K562 (cell line): Measurements from ENCODE around the gene CELSR2. TPM values are rescaled to one million over a fixed set of nuclear protein-coding genes. Genes with fewer than 3 reads are reported as not detected.

Source experiments
- ATAC-seq: fragments of 200-7000 bp; cut with Tn5 transposase; 3 replicates; pipeline ENCODE4 v1.9.1; 2020; ENCODE audit warnings: moderate library complexity
- BruUV-seq: library from RNA; stranded (reverse); fragments of 400-500 nt; replicated peaks from 2 replicates; lab custom pipeline; 2021; lab: Mats Ljungman, UMichigan
- CTCF ChIA-PET: fragments of 300-600 bp; formaldehyde crosslinking; extraction: SDS; loops from one replicate; lab custom pipeline; 2021; ENCODE audit warnings: low intra/inter-chr PET ratio; lab: Yijun Ruan, JAX
- POLR2A ChIA-PET: fragments of 300-600, 350-650 bp; sonication (Branson Sonifier 250); formaldehyde crosslinking; extraction: SDS; loops from one replicate; lab custom pipeline; 2021; ENCODE audit warnings: antibody characterized with exemption, inconsistent platforms; lab: Yijun Ruan, JAX
- DNase-seq, 4 experiments: peaks; one replicate each; pipeline versions ENCODE4 v3.0.0 to v3.0.0-alpha.2; 2011 to 2018; ENCODE audit warnings: low spot score in 3 of 4, mixed read lengths in 3 of 4; ENCODE audit errors: extremely low read depth in 1 of 4
- FAIRE-seq: peaks from 2 replicates; lab custom pipeline; 2011; peaks lifted over from hg19 to GRCh38; lab: Jason Lieb, UNC
- H2AFZ ChIP-seq: 2 replicates; pipeline ENCODE4 v1.6.0; 2011; ENCODE audit warnings: low read depth, low read length, control low read depth, inconsistent platforms
- H3K27ac ChIP-seq: fragments of 200-600 bp; 3 replicates; pipeline ENCODE4 v1.8.0; 2011; ENCODE audit warnings: low read depth, mild to moderate bottlenecking, control low read depth, inconsistent platforms, low read length, moderate library complexity, mixed read lengths; ENCODE audit errors: extremely low read depth
- H3K27me3 ChIP-seq, 2 experiments: fragments of 300-600 bp in 1 of 2; 2 replicates in 1 of 2; 3 replicates in 1 of 2; pipeline versions ENCODE4 v1.6.0 to v1.8.0; 2011; ENCODE audit warnings: inconsistent platforms in 2 of 2, low read length in 2 of 2, mild to moderate bottlenecking in 1 of 2, mixed read lengths in 1 of 2, moderate library complexity in 1 of 2; ENCODE audit not compliant: control insufficient read depth in 2 of 2, insufficient read depth in 2 of 2
- H3K36me3 ChIP-seq: fragments of 300-600 bp; 3 replicates; pipeline ENCODE4 v1.8.0; 2011; ENCODE audit warnings: mild to moderate bottlenecking, low read length, inconsistent platforms; ENCODE audit not compliant: control insufficient read depth, insufficient read depth
- H3K4me1 ChIP-seq, 2 experiments: fragments of 200-600 bp in 1 of 2; replicated peaks in 1 of 2; 2 replicates in 1 of 2; 3 replicates in 1 of 2; pipeline versions ENCODE4 v1.5.1 to v1.8.0; 2011; ENCODE audit warnings: inconsistent platforms in 2 of 2, low read length in 2 of 2, mild to moderate bottlenecking in 1 of 2, mixed read lengths in 1 of 2, moderate library complexity in 1 of 2; ENCODE audit not compliant: control insufficient read depth in 2 of 2, insufficient read depth in 2 of 2
- H3K4me2 ChIP-seq: 2 replicates; pipeline ENCODE4 v1.6.1; 2011; ENCODE audit warnings: low read length, control low read depth, inconsistent platforms, mixed read lengths; ENCODE audit not compliant: insufficient read depth
- H3K4me3 ChIP-seq: fragments of 200-600 bp; sonication (generic), shearing (Covaris generic); 2 replicates; pipeline ENCODE4 v1.5.1; 2016; ENCODE audit warnings: control low read depth, inconsistent platforms
- H3K79me2 ChIP-seq: fragments of 200-600 bp; 3 replicates; pipeline ENCODE4 v1.8.0; 2011; ENCODE audit warnings: low read length, inconsistent platforms; ENCODE audit not compliant: control insufficient read depth, insufficient read depth
- H3K9ac ChIP-seq, 2 experiments: 2 replicates each; pipeline versions ENCODE4 v1.6.0 to v1.6.1; 2011; ENCODE audit warnings: low read depth in 2 of 2, low read length in 2 of 2, control low read depth in 1 of 2, inconsistent platforms in 1 of 2, mild to moderate bottlenecking in 1 of 2, mixed read lengths in 1 of 2; ENCODE audit not compliant: insufficient read depth in 1 of 2
- H3K9me1 ChIP-seq: one replicate; pipeline ENCODE4 v1.6.0; 2011; ENCODE audit warnings: inconsistent platforms, mild to moderate bottlenecking, low read length, moderate library complexity; ENCODE audit not compliant: control insufficient read depth, insufficient read depth
- H3K9me3 ChIP-seq: replicated peaks from 2 replicates; pipeline ENCODE4 v1.5.1; 2011; ENCODE audit warnings: low read depth, low read length, inconsistent platforms; ENCODE audit not compliant: control insufficient read depth, insufficient read depth
- H4K20me1 ChIP-seq: replicated peaks from 2 replicates; pipeline ENCODE4 v1.6.1; 2011; ENCODE audit warnings: low read length, inconsistent platforms, mixed read lengths; ENCODE audit not compliant: control insufficient read depth, insufficient read depth
- ETV6 ChIP-seq, 3 experiments: fragments of 150-350 bp in 1 of 3; sonication (generic) in 1 of 3; formaldehyde crosslinking in 1 of 3; IDR thresholded peaks; 2 replicates each; pipeline versions ENCODE4 v1.6.1 to v1.8.0; 2014 to 2022; ENCODE audit warnings: borderline replicate concordance in 2 of 3, low read depth in 2 of 3, antibody characterized with exemption in 1 of 3, low read length in 1 of 3, mild to moderate bottlenecking in 1 of 3, missing genetic modification reagents in 1 of 3
- FIP1L1 ChIP-seq: fragments of 200-400 bp; formaldehyde crosslinking; IDR thresholded peaks from 2 replicates; pipeline ENCODE4 v1.6.1; 2018; ENCODE audit warnings: mild to moderate bottlenecking, low read depth, low read length; ENCODE audit not compliant: poor library complexity, severe bottlenecking
- HNRNPK ChIP-seq: fragments of 200-400 bp; formaldehyde crosslinking; IDR thresholded peaks from one replicate; pipeline ENCODE4 v1.6.1; 2018; ENCODE audit warnings: mild to moderate bottlenecking, low read depth, low read length; ENCODE audit not compliant: poor library complexity, severe bottlenecking
- KAT7 ChIP-seq: sonication (generic); formaldehyde crosslinking; IDR thresholded peaks from 2 replicates; pipeline ENCODE4 v1.8.0; 2022; ENCODE audit warnings: missing genetic modification reagents, mild to moderate bottlenecking, borderline replicate concordance
- KDM5B ChIP-seq: fragments of 200-600 bp; sonication (generic); IDR thresholded peaks from 2 replicates; pipeline ENCODE4 v1.6.1; 2012; ENCODE audit warnings: low read depth, mild to moderate bottlenecking, moderate library complexity, low read length, control low read depth, inconsistent platforms; ENCODE audit not compliant: insufficient replicate concordance
- NR2F6 ChIP-seq: fragments of 450-650 bp; formaldehyde crosslinking; IDR thresholded peaks from 2 replicates; pipeline ENCODE4 v1.4.0; 2020; ENCODE audit warnings: mild to moderate bottlenecking
- RFX5 ChIP-seq: IDR thresholded peaks from 2 replicates; pipeline ENCODE4 v1.6.1; 2011; ENCODE audit warnings: low read depth, mild to moderate bottlenecking, improper control_type of control experiment, low read length
- SETDB1 ChIP-seq: IDR thresholded peaks from one replicate; pipeline ENCODE4 v1.6.1; 2012; ENCODE audit warnings: low read length, control low read depth, inconsistent platforms
- SRSF9 ChIP-seq: fragments of 200-400 bp; formaldehyde crosslinking; IDR thresholded peaks from 2 replicates; pipeline ENCODE4 v1.6.1; 2017; ENCODE audit warnings: low read depth, low read length, borderline replicate concordance
- YBX1 ChIP-seq: fragments of 450-650 bp; IDR thresholded peaks from 2 replicates; pipeline ENCODE4 v1.7.1; 2016; ENCODE audit warnings: mild to moderate bottlenecking
- WGBS: fragments of 100-300 bp; shearing (Covaris generic); methylation state at CpG from one replicate; pipeline ENCODE4 v1.1.6; 2016; ENCODE audit warnings: low coverage, mixed read lengths; ENCODE audit not compliant: insufficient coverage; ENCODE audit errors: missing lambda C conversion rate; 5-methylcytosine and 5-hydroxymethylcytosine counted together
- in situ Hi-C: fragments of 300-500 bp; cut with MboI; formaldehyde crosslinking; loops from 4 replicates; pipeline ENCODE4 v1.15.0; 2018; ENCODE audit warnings: inconsistent platforms, mixed read lengths
- intact Hi-C: fragments of 100-400 bp; cut with micrococcal nuclease; formaldehyde crosslinking; loops from 2 replicates; pipeline ENCODE4 v1.14.2; 2022
- polyA plus RNA-seq, 8 experiments: library from polyadenylated mRNA; depleted of rRNA in 4 of 8; stranded (reverse) in 5 of 8; unstranded in 3 of 8; fragments of >200 nt; fragmentation: Nextera tagmentation in 2 of 8; fragmentation: Illumina TruSeq in 1 of 8; extraction: Ambion mirVana in 2 of 8; extraction: Trizol in 1 of 8; gene quantifications; 2 replicates each; pipeline versions ENCODE4 v1.2.1 to v1.2.3, GENCODE V29; 2011 to 2014; ENCODE audit warnings: inconsistent platforms in 1 of 8, missing spikeins in 1 of 8
- total RNA-seq, 7 experiments: library from RNA; depleted of rRNA in 6 of 7; stranded (reverse); fragments of >200 nt in 6 of 7; fragmentation: Illumina TruSeq in 2 of 7; extraction: Trizol in 2 of 7; gene quantifications; 2 replicates each; pipeline versions ENCODE4 v1.2.1 to v1.2.3, GENCODE V29; 2011 to 2021; ENCODE audit warnings: low replicate concordance in 1 of 7
- TF ChIP-seq, protein P1 (sequence below): fragments of 450-650 bp; IDR thresholded peaks from 2 replicates; pipeline ENCODE4 v1.6.1; 2018; ENCODE audit warnings: mild to moderate bottlenecking, low read depth; ENCODE audit not compliant: partially characterized antibody
- TF ChIP-seq, protein P2 (sequence below): fragments of 450-650 bp; IDR thresholded peaks from 2 replicates; pipeline ENCODE4 v1.6.1; 2016; ENCODE audit warnings: antibody characterized with exemption

CELSR2 gene
- total and polyA plus RNA-seq, 9 of the 15 experiments (the other 6 are each of a cell fraction or from before 2014, with no cell fraction given), result 0.31 to 21.9 (median 4.2) TPM

- intact Hi-C loops (no loop called here), in situ Hi-C loops (no loop called here)
- no peak overlapping the region for H2AFZ ChIP-seq
- no peak overlapping the region; a peak in 1 of 4 replicates for H3K9ac ChIP-seq
- FAIRE-seq, result no peak
- no peaks in the 10 kb centered on the region for H3K9me1 ChIP-seq
- 91% methylated on average over 13 of the region's 13 CpGs for WGBS
- no peaks in the 10 kb centered on the region for H3K9me3 ChIP-seq
- TF ChIP-seq HNRNPK (no peak), KDM5B (no peak), ETV6 (IDR thresholded peaks at IDR 0.05; ENCODE audit: borderline replicate concordance in 1 of 2, low read depth in 2 of 2, low read length in 1 of 2) (no peak), ETV6 (CRISPR knock-in tag; IDR thresholded peaks at IDR 0.05; ENCODE audit: borderline replicate concordance) (no peak), NR2F6 (CRISPR knock-in tag) (no peak)
- no peak for DNase-seq
- BruUV-seq, result no TSS peak
- POLR2A ChIA-PET, result interaction anchor here (0.6 kb wide), 1 partner anchor 416 kb away, joined by 3 read pairs; no protein-coding TSS in a partner anchor
- ATAC-seq, result no peak; the same call in 2 of the 3 replicates
- no peaks in the 10 kb centered on the region for H4K20me1 ChIP-seq
- no peak overlapping the region for H3K4me3 ChIP-seq
- no peak overlapping the region for H3K27ac ChIP-seq
- H3K36me3 ChIP-seq, result peaks cover 87% of the 10 kb centered on the region
- CTCF ChIA-PET, result no interaction called here
- H3K4me2 ChIP-seq, result no peak overlapping the region
- H3K79me2 ChIP-seq, result peaks cover 21% of the 10 kb centered on the region
- H3K27me3 ChIP-seq, result no peaks in the 10 kb centered on the region
- H3K4me1 ChIP-seq, result no peaks in the 10 kb centered on the region
Measured at GRCh38 chr1:109229531-109230127, 19.7 kb upstream of the CELSR2 start.

DNA sequence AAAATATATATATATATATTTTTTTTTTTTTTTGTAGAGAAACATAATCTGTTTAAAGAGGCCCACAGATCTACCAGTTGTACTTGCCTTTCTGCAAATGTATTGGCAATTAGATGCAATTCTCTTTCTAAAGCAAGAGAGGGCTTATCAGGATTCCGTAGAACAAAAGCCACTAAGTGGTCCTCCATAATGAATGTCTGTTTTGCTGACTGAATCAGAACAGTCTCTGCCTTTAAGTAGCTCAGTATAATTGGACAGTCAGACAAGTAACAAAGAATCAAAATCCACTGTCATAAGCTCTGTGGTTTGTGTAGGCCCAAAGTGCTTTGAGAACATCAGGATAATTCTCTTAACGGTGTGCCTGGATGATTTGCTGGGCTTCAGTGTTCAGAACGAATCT, 18.3 kb upstream of the CELSR2 start:
- Histone ChIP-seq H2AFZ (no peak overlapping the region), H3K9ac (no peak overlapping the region), H3K79me2 (peaks cover 8% of the 10 kb centered on the region), H4K20me1 (0 out of 2 replicates have a peak, but pooled peaks cover 3% of the 10 kb centered on the region), H3K36me3 (peaks cover 87% of the 10 kb centered on the region), H3K4me3 (no peak overlapping the region), H3K27me3 (no peaks in the 10 kb centered on the region), H3K4me2 (no peak overlapping the region), H3K9me1 (no peaks in the 10 kb centered on the region), H3K4me1 (no peaks in the 10 kb centered on the region), H3K27ac (no peak overlapping the region), H3K9me3 (no peaks in the 10 kb centered on the region)
- intact Hi-C loops, result no loop called here
- POLR2A ChIA-PET, result interaction anchor here (1.0 to 2.1 kb wide), 5 partner anchors 9 to 43 kb away, joined by 3 to 8 read pairs (median 7); no protein-coding TSS in a partner anchor
- FAIRE-seq (no peak), ATAC-seq (no peak), DNase-seq (no peak)
- BruUV-seq, result no TSS peak
- WGBS, result 51% methylated on average over 3 of the region's 3 CpGs
- CTCF ChIA-PET, result no interaction called here
- in situ Hi-C loops, result no loop called here
- TF ChIP-seq FIP1L1 (no peak), KAT7 (CRISPR knock-in tag) (no peak), YBX1 (no peak), SRSF9 (no peak), SETDB1 (no peak), RFX5 (no peak)
- TF ChIP-seq, protein P1, sequence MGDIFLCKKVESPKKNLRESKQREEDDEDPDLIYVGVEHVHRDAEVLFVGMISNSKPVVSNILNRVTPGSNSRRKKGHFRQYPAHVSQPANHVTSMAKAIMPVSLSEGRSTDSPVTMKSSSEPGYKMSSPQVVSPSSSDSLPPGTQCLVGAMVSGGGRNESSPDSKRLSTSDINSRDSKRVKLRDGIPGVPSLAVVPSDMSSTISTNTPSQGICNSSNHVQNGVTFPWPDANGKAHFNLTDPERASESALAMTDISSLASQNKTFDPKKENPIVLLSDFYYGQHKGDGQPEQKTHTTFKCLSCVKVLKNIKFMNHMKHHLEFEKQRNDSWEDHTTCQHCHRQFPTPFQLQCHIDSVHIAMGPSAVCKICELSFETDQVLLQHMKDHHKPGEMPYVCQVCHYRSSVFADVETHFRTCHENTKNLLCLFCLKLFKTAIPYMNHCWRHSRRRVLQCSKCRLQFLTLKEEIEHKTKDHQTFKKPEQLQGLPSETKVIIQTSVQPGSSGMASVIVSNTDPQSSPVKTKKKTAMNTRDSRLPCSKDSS, result no peak
- TF ChIP-seq, protein P2, sequence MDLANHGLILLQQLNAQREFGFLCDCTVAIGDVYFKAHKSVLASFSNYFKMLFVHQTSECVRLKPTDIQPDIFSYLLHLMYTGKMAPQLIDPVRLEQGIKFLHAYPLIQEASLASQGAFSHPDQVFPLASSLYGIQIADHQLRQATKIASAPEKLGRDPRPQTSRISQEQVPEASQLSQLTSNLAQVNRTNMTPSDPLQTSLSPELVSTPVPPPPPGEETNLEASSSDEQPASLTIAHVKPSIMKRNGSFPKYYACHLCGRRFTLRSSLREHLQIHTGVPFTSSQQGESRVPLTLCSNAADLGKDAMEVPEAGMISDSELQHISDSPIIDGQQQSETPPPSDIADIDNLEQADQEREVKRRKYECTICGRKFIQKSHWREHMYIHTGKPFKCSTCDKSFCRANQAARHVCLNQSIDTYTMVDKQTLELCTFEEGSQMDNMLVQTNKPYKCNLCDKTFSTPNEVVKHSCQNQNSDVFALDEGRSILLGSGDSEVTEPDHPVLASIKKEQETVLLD, result no peak
